Measurements from ENCODE around the gene ALDH3A2. TPM values are rescaled to one million over a fixed set of nuclear protein-coding genes. Genes with fewer than 3 reads are reported as not detected.
"Not testable (repeated sequence)": the region's sequence is repeated elsewhere in the genome, so short reads cannot be mapped to it uniquely, and the experiment has no call there.

ALDH3A2 gene
- total and polyA plus RNA-seq, 8 donors: 46.3 to 102 (median 57.0) TPM

- H3K4me3 ChIP-seq: no peak overlapping the region
- H3K27ac ChIP-seq: no peak overlapping the region
- TF ChIP-seq, protein P1, sequence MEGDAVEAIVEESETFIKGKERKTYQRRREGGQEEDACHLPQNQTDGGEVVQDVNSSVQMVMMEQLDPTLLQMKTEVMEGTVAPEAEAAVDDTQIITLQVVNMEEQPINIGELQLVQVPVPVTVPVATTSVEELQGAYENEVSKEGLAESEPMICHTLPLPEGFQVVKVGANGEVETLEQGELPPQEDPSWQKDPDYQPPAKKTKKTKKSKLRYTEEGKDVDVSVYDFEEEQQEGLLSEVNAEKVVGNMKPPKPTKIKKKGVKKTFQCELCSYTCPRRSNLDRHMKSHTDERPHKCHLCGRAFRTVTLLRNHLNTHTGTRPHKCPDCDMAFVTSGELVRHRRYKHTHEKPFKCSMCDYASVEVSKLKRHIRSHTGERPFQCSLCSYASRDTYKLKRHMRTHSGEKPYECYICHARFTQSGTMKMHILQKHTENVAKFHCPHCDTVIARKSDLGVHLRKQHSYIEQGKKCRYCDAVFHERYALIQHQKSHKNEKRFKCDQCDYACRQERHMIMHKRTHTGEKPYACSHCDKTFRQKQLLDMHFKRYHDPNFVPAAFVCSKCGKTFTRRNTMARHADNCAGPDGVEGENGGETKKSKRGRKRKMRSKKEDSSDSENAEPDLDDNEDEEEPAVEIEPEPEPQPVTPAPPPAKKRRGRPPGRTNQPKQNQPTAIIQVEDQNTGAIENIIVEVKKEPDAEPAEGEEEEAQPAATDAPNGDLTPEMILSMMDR (IDR thresholded peaks at IDR 0.05): no peak
- ATAC-seq: no peak
- DNase-seq: no peak
- no peaks in the 10 kb centered on the region for H3K9me3 ChIP-seq
- H3K36me3 ChIP-seq: peaks cover 0 to 26% (median 0%) of the 10 kb centered on the region in 3 donors
- no peaks in the 10 kb centered on the region for H3K27me3 ChIP-seq
- H3K4me1 ChIP-seq: peaks cover 0 to 15% (median 13%) of the 10 kb centered on the region in 3 donors
- no peak for FAIRE-seq
- intact Hi-C loops (cut with DNase I): no loop called here
- WGBS, 2 donors: 93 to 94% methylated on average over 4 of the region's 4 CpGs
Observed at GRCh38 chr17:19664821-19665181, 16.2 kb downstream of the ALDH3A2 start.

DNA sequence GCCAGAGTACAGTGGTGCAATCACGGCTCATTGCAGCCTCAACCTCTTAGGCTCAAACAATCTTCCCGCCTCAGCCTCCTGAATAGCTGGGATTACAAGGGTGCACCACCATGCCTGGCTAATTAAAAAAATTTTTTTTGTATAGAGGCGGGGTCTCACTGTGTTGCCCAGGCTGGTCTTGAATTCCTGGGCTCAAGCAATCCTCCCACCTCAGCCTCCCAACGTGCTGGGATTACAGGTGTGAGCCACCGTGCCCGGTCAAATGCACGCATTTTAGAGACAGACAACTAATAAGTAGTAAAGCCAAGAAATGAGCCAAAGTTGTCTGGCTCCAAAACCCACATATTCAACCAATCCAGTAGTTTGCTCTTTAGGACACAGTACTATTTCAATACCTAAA lies 21.1 kb downstream of the ALDH3A2 start:
- H3K36me3 ChIP-seq; H3K27me3 ChIP-seq; DNase-seq; H3K9me3 ChIP-seq; H3K27ac ChIP-seq; ATAC-seq; intact Hi-C loops (cut with DNase I); H3K4me3 ChIP-seq; FAIRE-seq: not testable (repeated sequence)
- peaks cover 0 to 31% (median 21%) of the 10 kb centered on the region in 3 donors for H3K4me1 ChIP-seq
- 96 to 99% methylated on average over 7 of the region's 7 CpGs for WGBS, 2 donors

DNA sequence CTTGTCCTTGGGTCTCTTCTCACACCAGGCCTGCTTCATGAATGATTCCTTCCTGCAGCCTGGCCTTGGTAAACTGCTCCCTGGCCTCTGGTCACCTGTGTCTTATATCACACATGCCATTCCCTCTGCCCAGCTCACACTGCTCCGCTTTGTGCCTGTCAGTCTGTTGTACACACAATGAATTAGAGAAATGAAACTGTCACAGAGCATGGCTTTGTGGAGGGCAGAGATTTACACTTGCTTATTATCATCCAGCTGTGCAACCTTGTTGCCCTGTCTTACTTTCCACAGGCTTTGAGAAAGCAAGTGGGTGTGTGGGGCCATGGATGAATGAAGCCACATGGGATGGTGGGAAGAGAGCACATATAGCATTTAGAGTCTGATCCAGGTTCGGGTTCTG lies 22.4 kb downstream of the ALDH3A2 start:
- peaks cover 0 to 10% (median 0%) of the 10 kb centered on the region in 3 donors for H3K36me3 ChIP-seq
- DNase-seq (no peak), FAIRE-seq (no peak), ATAC-seq (no peak)
- H3K4me1 ChIP-seq: peaks cover 0 to 31% (median 26%) of the 10 kb centered on the region in 3 donors
- intact Hi-C loops (cut with DNase I): no loop called here
- H3K27me3 ChIP-seq: no peaks in the 10 kb centered on the region
- no peak overlapping the region for H3K4me3 ChIP-seq
- TF ChIP-seq, protein P1 (IDR thresholded peaks at IDR 0.05): no peak
- H3K9me3 ChIP-seq: no peaks in the 10 kb centered on the region
- H3K27ac ChIP-seq: no peak overlapping the region
- WGBS, 2 donors: 86 to 89% methylated on average over 2 of the region's 2 CpGs

DNA sequence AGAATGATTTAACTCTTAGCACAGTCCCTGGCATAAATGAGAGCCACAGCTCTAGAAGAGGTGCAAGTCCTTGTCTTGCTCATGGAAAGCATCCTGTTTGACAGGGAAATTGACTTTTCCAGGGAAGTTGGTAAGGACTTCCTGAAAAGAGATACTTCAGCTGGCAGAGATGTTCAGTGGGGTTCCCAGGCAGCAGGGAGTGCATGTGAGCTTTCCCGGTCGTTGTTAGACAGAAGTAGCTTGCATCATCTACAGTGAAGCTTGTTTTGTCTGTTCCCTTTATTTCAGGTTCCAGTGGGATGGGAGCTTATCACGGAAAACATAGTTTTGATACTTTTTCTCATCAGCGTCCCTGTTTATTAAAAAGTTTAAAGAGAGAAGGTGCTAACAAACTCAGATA lies 22.9 kb downstream of the ALDH3A2 start:
- Histone ChIP-seq H3K4me3 (no peak overlapping the region), H3K27me3 (no peaks in the 10 kb centered on the region), H3K4me1 (peaks cover 0 to 31% (median 26%) of the 10 kb centered on the region in 3 donors), H3K36me3 (peaks cover 0 to 12% (median 0%) of the 10 kb centered on the region in 3 donors), H3K27ac (peak overlapping the region in 2 of 4 donors; percentile 35 to 63), H3K9me3 (no peaks in the 10 kb centered on the region)
- WGBS, 2 donors: 70 to 74% methylated on average over 4 of the region's 4 CpGs
- DNase-seq: no peak
- no peak for ATAC-seq
- FAIRE-seq: no peak
- intact Hi-C loops (cut with DNase I): no loop called here
- TF ChIP-seq, protein P1 (IDR thresholded peaks at IDR 0.05): no peak

DNA sequence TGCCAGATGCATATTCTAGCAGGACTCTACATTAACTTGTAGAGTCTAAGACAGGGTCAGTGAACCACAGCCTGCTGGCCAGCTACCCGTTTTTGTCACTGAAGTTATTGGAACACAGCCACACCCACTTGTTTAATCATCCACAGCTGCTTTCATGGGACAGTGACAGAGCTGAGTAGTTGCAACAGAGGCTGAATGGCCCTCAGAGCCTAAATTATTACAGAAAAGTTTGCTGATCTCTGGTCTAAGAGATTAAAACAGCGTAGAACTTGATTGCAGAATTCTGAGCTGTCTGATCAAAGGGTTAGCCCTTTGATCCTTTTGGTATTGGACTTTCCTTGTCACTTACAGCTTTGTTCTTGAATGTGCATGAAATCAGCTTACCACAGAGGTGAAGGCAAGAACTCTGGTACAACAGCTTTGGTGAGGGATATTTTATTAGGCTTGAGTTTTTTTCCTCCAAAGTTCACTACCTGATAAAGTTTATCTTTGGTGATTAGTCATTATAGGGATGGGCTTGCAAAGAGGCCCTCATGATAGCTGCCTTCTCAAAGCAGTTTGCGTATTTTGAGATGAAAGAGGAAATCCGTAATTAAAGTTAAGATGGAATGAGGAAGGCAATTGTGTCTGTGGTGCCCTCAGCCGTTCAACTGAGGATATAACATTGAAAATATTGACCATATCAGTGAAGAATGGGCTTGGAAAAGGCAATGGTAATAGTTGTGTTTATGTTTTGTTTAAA lies 23.6 kb downstream of the ALDH3A2 start:
- Histone ChIP-seq H3K27me3 (no peaks in the 10 kb centered on the region), H3K9me3 (no peaks in the 10 kb centered on the region), H3K4me1 (peaks cover 0 to 31% (median 26%) of the 10 kb centered on the region in 3 donors), H3K36me3 (peaks cover 0 to 12% (median 0%) of the 10 kb centered on the region in 3 donors), H3K4me3 (no peak overlapping the region), H3K27ac (peak overlapping the region in 2 of 4 donors; percentile 35 to 63)
- TF ChIP-seq, protein P1 (IDR thresholded peaks at IDR 0.05): no peak
- peak in 2 of 6 donors; percentile 44 to 56 for DNase-seq
- 47 to 50% methylated on average over 5 of the region's 5 CpGs for WGBS, 2 donors
- ATAC-seq: peak; percentile 74 to 85 (median 80)
- FAIRE-seq: no peak
- intact Hi-C loops (cut with DNase I): no loop called here
